GM20000 (cell line): ENCODE results near the gene MUC2.

Experiments used
- DNase-seq: peaks from one replicate; pipeline ENCODE4 v3.0.0; 2012; ENCODE audit warnings: low spot score
- CTCF ChIP-seq: IDR thresholded peaks from 2 replicates; pipeline ENCODE4 v1.5.1; 2012; ENCODE audit warnings: mild to moderate bottlenecking, control low read depth; ENCODE audit errors: extremely low read depth, missing control alignments

The MUC2 gene

DNA sequence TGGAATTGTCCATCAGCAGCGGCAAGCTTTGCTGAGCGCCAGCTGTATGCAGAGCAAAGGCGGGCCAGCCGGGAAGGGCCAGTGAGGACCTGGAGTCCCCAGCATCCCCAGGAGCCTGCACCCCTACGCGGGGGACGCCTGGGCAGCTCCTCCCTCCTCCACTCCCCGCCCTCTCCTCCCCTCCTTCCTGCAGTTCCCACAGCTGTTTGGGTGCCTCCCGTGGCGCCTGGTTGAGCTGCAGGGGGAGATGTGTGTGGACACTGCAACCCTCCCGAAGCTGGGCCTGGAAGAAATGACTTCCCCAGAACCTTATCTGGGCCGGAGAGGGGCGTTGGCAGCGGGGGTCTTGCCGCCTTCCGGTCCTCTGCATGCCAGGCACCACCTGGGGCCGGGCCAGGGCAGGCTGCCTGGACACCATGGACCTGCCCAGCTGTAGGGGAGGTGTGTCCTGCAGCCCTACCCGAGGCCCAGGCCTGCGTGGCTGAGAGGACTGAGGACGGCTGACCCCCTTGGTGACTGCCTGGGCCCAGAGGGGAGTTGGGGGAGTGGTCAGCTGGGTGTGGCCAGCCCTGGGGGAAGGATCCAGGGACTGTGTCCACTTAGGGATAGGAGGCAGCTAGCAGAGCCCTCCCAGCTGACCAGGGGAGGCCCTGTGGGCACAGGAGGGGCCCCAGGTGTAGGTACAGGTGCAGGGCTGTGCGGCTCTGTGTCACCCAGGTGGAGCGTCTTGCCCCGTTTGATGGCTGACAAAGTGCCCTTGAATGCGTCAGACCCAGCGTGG is 21.4 kb upstream of the MUC2 start:
- DNase-seq = no peak
- no peak for TF ChIP-seq CTCF

- DNase-seq = no peak
- no peak for TF ChIP-seq CTCF
These were observed 20.2 kb upstream of the MUC2 start for GRCh38 chr11:1054143-1055108.

DNA sequence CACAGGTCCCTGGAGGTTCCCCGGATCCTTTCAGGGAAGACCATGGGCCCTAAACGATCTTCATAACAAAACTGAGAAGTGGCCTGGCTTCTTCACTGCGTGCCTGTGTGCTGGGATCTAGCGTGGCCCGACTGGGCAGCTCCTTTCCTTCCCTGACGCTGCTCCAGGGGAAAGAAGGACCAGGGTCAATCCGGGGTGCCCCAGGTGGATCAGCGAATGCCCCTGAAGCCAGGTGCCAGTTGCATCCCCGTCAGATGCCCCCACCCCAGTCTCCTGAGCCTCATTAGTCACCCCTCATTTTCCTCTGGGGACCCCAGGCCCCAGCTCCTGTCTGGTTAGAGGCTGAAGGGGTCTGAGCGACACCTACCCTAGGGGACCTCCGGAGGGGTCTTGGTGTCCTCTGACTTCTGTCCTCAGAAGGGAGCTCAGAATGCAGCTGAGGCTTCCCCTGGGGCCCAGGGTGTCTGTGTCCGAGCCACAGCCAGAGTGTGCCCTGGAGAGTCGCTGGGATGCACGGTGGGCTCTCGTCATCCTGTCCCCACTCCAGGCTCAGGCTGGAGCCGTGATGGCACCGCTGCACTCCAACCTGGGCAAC is 19.5 kb upstream of the MUC2 start:
- no peak for DNase-seq
- no peak for TF ChIP-seq CTCF

DNA sequence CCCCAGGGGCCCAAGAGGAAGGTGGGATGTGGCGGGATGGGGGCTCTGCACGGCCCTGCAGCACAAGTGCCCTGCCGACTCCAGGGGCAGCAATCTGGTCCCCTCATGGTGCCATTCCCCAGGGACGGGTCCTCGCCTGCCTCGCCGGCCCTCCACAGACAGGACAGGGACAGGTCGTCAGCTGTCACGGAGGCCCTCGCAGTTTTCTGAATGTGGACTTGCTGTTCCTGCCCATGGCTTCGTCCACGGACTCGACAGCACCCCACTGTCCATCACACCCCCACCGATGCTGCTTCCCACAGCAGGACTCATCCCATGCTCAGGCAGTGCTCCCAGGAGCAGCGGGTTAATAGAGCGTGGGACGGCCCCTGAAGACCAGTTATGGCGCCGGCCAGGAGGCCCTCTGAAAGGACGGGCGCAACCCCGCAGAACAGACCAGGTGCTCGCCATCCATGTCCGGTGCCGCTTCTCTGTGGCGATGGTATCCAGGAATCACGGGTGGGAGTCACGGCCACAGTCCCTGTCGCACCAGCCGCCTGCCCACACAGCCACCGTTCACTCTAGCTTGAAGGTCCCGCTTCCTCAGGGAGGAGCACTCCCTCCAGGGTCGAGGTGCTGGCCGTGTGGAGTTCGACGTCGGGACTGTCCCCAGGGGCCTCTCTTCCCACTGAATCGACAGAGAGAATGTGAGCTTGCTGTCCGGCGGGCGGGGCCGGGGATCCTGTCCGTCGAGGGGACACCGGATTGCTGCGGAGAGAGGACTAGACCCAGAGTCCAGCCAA is 18.5 kb upstream of the MUC2 start:
- no peak for DNase-seq
- no peak for TF ChIP-seq CTCF

GRCh38 chr11:1057806-1058205 is 16.9 kb upstream of the MUC2 start:
- TF ChIP-seq CTCF = no peak
- no peak for DNase-seq

DNA sequence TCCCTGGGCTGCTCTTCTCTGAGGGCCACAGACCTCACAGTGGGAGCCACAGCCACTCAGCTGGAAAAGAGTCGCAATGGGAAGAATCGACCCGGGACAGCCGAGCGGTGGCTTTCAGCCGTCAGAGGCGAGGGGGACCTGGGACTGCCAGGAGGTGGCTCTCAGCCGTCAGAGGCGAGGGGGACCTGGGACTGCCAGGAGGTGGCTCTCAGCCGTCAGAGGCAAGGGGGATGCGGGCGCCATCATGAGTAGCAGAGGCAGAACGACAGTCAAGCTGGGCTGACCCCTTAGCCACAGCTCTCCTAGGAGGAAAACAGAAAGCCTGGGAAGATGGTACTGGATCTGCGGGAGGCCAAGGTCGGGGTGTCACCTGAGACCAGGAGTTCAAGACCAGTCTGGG is 14.9 kb upstream of the MUC2 start:
- TF ChIP-seq CTCF = no peak
- DNase-seq = no peak
